ENCODE results near the gene CRTAP.
"Not testable (repeated sequence)": the region's sequence is repeated elsewhere in the genome, so short reads cannot be mapped to it uniquely, and the experiment has no call there.

CRTAP gene

DNA sequence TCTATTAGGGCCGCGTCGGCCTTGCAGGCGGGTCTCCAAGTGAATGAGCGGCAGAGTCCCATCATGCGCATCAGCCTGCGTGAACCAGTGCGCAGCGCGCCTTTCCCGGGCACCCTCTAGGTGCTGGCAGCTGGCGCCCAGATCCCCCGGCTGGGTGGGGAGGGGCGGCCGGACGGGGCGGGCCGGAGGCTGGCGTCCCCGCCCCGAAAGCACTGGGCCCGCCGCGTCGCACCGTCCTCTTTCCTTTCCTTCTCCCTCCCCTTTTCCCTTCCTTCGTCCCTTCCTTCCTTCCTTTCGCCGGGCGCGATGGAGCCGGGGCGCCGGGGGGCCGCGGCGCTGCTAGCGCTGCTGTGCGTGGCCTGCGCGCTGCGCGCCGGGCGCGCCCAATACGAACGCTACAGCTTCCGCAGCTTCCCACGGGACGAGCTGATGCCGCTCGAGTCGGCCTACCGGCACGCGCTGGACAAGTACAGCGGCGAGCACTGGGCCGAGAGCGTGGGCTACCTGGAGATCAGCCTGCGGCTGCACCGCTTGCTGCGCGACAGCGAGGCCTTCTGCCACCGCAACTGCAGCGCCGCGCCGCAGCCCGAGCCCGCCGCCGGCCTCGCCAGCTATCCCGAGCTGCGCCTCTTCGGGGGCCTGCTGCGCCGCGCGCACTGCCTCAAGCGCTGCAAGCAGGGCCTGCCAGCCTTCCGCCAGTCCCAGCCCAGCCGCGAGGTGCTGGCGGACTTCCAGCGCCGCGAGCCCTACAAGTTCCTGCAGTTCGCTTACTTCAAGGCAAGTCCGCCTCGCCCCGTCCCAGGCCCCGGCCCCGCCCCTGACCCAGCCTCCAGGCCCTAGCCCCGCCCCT, at the start of gene CRTAP:
CRTAP (plus strand) TSS at position 243 of the 850 bp plus-strand sequence; CDS start at position 307, 64 bp downstream.
- no peak for FAIRE-seq

DNA sequence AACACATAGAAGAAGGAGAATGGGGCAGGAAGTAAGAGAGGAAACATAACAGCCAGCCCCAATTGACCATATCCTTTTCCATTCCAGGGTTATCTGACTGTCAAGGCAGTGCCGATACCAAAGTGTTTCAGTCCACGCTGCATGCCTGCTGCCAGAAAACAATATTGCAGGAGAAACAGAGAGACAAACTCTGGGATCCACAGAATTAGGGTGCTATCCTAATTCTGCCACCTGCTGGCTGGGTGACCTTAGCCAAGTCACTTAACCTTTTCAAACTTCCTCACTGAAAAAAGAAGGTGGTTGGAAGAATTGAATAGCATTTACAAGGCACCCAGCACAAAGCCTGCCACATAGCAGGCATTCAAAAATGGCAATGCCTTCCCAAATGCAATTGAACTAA, 48.9 kb upstream of the CRTAP start:
- FAIRE-seq, result no peak

DNA sequence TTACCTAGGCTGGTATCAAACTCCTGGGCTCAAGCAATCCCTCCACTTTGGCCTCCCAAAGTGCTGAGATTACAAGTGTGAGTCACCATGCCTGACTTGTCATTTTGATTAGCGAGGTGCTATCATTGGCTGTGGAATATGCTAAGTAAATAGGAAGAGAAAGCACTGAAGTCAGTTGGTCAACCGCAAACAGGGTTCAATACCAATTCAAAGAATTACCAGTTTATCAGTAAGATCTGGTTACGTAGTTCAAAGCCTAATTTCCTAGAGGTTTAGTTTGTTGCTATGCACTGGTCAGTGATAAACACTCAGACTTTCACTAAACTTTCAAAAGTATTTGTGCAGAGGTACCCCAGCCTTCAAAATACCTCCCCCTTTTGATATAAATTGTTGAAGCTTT, 46.3 kb upstream of the CRTAP start:
- no peak for FAIRE-seq

DNA sequence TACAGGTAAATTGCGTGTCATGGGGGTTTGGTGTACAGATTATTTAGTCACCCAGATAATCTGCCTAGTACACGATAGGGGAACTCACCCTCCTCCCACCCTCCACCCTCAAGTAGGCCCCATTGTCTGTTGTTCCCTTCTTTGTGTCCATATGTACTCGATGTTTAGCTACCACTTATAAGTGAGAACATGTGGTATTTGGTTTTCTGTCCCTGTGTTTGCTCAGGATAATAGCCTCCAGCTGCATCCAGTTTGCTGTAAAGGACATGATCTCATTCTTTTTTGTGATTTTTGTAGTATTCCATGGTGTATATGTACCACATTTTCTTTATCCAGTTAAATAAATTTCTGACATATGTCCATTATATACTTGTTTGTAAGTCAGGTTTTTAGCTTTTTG, 44.0 kb upstream of the CRTAP start:
- not testable (repeated sequence) for FAIRE-seq

DNA sequence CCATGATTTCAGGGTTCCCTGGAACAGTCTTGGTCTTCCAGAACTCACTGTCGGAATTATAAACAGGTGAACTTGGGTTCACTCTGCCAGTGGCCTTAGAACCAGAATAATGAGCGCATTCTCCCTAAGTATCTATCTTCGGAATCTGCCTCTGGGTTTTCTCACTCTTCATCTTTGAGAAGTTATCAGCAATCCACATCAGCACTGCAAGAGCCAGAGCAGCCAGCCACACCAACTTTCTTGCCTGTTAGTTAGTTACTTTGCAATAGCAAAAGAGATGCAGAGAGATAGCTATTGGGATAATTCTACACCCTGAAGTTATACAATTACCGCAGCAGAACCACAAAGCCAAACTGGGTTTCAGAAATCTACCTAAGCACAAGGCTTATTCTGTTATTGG, 42.6 kb upstream of the CRTAP start:
- no peak for FAIRE-seq

DNA sequence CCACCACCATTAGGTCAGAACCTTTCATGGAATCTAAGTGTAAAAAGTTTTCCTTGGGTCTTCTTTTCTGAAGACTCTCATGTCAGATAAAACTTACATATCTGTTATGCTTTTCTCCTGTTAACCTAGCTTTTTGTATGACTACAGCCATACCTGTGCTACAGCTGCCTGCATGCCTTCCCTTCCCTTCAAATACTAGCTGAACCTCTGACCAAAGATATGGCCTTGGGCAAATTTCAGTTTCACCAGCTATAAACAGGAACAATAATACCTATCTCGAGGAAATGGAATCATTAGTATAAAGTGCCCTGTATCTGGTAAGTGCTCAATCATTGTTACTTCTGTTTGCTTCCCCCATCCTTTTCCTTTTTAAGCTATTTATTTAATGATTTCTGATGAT, 41.9 kb upstream of the CRTAP start:
- FAIRE-seq, result no peak

DNA sequence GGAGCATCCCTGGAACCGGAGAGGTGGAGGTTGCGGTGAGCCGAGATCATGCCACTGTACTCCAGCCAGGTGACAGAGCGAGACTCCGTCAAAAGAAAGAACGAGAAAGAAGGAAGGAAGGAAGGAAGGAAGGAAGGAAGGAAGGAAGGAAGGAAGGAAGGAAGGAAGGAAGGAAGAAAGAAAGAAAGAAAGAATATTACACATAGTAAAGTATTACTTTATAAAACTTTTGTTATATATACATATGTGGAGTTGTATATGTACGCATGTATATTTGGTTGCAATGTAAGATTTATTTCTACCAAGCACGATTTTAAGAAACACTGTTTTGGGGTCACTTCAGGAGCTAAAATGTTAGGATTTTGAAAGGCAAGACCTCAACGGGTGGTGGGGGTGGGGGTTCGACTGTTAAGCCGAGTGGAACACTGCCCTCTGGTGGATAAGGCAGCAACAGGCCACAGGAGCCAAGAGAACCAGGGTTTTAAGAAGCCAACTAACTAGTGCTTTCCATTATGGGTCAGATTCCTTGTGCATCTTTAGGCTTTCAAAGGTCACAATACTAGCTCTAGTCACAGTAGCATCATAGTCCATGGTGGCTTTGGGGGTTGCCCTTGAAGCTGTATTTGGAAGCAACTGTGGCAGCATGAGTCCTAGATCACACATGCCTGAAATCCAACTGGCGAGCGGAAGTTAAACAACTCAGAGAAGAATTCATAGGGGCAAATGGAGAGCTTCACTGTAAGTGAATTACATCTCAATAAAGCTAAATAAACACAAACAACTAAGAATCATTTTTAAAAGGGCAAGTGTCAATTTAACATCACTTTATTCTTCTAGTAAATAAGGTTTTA, 39.4 kb upstream of the CRTAP start:
- FAIRE-seq, result no peak

DNA sequence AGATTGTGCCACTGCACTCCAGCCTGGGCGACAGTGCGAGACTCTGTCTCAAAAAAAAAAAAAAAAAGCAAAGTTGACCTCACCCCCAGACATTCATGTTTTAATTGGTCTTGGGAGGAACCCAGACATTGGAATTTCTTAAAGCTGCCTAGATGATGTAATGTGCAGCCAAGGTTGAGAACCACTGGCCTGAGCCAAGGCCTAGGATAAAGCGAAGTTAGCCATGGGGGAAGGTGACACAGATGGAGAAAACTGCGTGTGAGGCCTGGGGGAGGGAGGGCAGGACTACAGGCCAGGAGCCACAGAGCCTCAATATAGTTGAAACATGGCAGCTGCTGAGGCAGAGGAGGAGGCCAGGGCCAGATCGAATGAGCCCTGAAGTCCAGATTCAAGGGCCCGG, 37.8 kb upstream of the CRTAP start:
- FAIRE-seq, result no peak

DNA sequence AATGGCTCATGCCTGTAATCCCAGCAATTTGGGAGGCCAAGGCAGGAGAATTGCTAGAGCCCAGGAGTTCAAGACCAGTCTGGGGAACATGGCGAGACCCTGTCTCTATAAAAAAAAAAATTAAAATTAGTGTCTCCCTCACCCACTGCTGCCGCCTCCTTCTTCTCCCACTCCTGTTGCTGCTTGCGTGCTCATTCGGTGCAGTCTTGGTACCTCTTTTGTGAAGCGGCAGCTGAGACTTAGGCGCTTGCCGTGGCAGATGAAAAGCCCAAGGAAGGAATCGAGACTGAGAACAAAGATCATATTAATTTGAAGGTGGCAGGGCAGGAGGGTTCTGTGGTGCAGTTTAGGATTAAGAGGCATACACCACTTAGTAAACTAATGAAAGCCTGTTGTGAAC, 36.9 kb upstream of the CRTAP start:
- FAIRE-seq, result no peak

DNA sequence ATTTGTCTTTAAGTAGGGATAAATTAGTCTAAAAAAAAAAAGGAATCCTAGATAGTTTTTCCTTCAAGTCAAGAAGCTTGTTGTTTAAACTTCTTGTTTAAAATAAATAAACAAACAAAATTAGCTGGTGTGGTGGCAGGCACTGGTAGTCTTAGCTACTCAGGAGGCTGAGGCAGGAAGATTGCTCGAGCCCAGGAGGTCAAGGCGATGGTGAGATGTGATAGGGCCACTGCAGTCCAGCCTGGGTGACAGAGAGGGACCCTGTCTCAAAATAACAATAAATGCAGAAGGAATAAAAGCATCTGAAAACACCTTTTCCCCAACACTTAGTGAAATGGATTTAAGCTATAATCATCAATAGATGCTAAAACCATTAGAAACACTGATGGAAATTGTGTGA, 35.8 kb upstream of the CRTAP start:
- FAIRE-seq, result no peak

DNA sequence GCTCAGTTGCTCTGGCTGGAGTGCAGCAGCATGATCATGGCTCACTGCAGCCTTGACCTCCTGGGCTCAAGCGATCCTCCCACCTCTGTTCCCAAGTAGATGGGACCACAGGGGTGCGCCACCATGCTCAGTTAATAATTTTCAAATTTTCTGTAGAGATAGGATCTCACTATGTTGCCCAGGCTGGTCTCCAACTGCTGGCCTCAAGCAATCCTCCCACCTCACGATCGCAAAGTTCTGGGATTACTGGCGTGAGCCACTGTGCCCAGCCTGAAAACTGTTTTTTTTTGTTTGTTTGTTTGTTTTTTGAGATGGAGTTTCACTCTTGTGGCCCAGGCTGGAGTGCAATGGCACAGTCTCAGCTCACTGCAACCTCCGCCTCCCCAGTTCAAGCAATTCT, 34.0 kb upstream of the CRTAP start:
- FAIRE-seq, result not testable (repeated sequence)

DNA sequence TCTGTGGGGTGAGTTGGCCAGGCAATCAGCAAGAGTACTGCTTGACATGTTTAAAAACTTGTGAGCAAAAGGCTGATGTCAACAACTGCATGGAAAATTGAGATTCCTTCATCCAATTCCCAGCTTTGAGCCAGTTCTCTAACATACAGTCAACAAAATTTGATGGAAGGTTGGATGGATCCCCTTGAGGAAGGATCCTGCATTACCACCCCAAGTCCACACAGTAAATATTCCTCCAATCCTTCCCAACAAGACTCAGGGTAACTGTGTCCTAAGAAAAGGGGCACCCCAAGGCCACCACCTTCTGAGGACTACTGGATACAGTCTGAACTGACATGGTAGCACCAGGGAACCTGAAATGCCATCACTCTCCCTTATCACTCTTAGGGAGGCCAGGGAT, 32.0 kb upstream of the CRTAP start:
- no peak for FAIRE-seq

DNA sequence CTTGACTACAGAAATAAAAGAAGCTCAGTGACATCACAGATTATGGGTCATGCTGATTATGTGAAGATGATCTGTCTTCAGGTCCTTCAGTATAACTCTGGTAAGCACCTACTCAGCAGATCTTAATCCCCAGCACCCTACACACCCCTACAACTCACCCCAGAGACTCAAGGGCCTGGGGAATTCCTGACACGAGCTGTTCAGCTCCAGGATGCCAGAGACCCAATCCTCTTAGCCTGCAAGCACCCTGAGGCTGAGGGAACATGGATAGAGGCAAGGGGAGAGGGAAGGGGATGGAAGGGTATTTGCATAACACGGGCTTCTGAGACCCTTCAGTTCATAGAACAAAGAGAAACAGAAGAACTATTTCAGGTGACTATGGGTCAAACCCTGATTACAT, 29.9 kb upstream of the CRTAP start:
- FAIRE-seq, result no peak

DNA sequence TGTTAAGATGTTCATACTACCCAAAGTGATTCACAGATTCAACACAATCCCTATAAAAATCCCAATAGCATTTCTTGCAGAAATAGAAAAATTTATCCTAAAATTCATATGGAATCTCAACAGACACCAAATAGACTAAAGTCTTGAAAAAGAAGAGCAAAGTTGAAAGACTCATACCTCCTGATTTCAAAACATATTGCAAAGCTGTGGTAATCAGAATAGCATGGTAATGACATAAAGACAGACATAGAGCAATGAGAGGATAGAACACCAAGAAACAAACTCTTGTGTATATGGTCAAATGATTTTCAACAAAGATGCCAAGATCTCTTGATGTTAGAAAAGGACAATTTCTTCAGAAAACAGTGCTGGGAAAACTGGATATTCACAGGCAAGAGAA, 25.1 kb upstream of the CRTAP start:
- no peak for FAIRE-seq

DNA sequence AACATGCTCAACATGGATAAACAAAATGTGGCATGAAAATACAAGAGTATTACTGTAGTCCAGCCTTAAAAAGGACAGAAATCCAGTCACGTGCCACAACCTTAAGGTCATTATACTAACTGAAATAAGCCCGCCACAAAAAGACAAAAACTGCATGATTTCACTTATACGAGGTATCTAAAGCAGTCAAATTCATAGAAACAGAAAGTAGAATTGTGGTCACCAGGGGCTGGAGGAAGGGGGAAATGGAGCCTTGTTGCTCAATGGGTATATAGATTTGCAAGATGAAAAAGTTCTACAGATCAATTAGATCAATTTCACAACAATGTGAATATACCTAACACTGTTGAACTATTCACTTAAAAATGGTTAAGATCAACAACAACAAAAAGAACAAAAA, 24.3 kb upstream of the CRTAP start:
- no peak for FAIRE-seq

DNA sequence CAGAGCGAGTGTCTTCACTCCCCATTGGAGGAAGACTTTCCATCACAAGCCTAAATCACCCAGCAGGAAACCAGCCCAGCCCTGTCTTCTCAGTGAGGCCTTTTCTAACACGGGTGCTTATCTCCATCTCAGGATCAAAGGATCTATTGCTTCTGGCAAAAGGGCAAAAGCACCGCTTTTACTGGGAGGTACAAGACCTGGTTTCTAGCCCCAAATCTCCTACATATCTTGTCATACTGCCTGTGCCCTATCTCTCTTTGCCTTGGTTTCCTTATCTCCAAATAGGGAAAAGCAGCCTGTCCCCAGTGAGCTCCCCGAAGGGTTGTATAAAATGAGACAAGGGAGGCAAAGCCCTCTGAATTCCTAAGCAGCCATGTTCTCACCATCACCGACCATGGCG, 22.1 kb upstream of the CRTAP start:
- FAIRE-seq, result no peak

DNA sequence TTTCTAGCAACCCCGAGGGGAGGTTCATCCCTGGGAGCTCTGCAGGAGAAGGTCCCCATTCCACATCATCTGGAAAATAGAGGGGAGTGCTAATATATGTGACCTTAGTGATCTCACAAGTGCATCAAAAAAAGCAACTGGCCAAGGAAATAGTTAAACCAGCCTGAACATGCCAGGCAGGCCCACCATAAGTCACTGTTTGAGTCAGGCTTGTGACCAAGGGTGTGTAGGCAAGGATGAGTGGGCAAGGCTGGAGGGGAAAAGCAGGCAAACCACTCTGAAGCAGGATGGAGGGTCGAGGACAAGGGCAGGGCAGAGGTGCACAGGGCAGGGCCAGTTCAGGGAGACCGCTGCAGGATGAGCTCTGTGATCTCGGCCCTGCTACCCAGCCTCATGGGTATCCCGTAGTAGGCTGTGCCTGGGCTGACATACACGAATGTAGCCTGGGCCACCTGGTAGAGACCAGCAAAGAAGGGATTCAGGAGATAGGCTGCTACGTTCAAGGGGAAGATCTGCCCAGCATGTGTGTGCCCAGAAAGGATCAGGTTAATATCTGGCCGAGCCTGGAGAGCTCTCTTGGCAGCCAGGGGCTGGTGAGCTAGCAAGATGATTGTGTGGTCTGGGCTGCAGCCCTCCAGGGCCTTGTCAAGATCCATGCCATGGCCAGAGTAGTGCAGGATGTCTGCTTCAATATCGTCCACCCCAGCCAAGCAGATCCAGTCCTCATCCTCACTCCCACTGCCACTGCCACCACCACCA, 21.1 kb upstream of the CRTAP start:
- no peak for FAIRE-seq

DNA sequence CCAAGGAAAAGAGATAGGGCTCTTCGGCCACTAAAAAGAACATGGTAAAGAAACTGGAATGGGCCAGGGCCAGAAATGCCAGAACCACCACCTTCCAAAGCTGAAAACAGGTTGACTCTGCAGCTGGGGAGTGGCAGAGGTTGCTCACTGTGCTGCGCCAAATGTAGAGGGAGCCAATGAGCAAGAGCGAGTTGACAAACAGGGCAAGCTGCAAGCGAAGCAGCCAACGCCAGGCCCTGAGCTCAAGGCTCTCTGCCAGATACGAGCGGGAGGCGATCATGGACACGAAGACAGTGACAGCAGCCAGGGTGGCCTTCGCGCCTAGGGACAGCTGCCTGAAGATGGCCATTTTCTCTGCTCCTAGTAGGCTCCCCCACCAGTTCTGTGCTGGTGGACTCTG, 20.0 kb upstream of the CRTAP start:
- FAIRE-seq, result no peak

DNA sequence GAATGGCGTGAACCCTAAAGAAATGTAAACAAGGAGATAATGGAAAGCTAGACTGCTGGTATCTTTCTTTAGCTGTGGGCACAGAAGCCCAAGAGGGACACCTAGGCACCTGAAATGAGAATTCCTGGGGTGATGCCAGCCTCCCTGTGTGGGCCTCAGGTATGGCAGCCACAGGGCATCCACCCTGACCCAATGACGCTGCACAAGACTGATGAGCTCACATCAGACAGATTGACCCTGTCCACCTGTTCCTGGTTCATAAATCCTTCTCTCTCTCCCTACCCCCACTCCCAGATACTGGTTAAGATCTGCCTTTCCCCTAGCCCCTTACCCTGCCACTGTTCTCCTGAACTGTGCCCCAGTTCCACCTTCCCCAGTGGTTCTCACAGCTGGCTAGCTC, 18.4 kb upstream of the CRTAP start:
- FAIRE-seq, result no peak

DNA sequence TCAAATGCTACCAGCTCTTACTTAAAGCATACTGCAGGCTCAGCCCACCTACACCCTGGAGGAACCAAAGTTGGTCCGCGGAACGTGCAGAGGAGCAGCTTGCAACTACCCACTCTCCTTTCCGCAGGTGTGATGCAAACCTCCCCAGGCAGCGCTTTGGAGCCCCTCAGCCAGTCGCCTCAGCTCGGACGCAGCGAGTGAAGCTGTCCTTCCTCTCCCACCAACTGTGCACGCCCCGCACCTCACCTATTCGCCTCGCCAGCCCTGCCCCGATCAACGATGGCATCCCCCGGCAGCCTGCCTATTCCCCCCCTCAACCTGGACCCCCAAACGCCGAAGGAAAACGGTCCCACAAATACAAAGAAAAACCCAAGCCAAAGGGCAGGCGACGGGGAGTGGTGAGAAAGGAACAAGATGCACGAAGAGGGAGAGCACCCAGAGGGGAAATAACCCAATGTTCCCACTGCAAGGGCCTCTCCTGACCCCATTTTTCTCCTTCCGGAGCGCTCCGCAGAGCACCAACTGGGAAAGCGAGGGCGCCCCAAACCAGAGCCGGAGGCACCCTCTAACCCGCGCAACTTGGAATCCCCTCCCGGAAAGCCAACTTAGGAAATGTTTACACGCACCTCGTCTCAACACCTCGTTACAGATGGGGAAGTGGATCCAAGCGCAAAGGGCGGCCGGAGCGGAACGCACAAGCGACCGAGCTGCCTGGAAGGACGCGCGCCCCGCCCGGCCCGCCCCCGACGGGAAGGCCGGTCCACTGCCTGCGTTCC, 17.5 kb upstream of the CRTAP start:
- no peak for FAIRE-seq

DNA sequence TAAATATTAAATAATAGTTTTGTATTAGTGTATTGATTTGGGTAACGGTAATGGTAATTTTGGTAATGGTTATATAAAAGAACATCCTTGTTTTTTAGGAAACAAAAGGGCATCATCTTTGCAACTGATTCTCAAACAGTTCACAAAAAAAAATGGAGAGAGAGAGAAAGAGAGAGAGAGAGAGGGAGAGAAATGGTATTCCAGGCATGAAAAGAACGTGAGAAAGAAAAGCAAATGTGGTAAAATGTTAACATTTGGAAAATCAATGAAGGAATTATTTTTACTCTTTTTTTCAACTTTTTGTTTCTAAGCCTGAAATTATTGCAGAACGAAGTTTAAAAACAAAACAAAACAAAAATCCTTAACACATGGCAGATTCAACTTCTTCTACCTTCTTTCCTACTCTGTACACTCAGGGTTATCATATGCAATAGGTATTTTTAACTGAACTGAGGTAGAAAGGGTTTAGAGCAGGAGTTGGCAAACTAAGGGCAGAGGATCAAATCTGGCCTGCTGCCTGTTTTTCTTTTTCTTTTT, 14.6 kb upstream of the CRTAP start:
- FAIRE-seq, result no peak

DNA sequence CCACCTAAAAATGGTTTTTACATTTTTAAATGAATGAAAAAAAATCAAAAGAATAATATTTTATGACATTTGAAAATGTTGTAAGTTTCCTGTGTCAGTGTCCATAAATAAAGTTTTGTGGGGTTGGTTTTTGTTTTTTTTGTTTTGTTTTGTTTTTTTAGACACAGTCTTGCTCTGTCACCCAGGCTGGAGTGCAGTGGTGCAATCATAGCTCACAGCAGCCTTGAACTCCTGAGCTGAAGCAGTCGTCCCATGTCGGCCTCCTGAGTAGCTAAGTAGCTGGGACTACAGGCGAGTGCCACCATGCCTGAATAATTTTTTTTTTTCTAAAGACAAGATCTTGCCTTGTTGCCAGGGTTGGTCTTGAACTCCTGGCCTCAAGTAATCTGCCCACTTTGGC, 14.1 kb upstream of the CRTAP start:
- no peak for FAIRE-seq
